ENCODE data around the gene APBB1. TPM values are rescaled to one million over a fixed set of nuclear protein-coding genes. Genes with fewer than 3 reads are reported as not detected.

APBB1 gene
- total RNA-seq, 4 donors from 2014 or later, result 17.0 to 24.1 (median 21.4) TPM

DNA sequence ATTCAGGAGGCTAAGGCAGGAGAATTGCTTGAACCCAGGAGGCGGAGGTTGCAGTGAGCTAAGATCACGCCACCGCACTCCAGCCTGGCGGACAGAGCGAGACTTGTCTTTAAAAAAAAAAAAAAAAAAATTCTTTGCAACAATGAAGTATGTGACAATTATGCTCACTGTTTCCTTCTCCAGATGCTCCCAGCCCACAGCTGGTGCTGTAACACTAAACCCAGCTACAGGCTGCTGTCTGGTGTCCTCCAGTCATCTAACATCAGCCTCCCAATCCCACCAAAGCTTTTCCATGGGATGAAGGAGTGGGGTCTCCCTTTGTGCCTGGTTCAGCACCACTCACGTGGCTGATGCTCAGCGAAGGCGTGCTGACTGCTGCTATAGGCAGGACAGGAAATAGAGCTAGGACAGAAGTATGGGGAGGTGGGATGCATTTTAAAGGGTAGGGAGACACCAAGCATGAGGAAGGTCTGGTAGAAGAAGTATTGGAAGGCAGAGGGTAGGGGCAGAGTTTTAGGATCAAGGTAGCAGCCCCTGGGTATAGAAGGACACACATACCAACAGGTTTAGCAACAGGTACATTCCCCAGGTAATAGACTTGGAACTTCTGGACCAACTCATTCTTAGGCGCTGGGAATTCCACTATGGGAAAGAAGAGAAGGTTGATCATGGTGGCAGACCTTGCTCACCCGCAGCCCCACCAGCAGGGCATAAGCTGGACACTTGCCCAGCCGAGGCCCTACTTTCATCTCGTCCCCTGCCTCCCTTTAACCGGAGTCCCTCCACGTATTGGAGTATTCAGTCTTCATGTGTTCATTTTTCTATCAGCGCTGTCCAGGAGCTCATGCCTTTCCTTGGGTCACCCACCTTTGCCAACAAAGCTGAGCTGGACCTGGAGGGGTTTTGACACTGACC, 18.2 kb downstream of the APBB1 start:
- TF ChIP-seq, protein P1, sequence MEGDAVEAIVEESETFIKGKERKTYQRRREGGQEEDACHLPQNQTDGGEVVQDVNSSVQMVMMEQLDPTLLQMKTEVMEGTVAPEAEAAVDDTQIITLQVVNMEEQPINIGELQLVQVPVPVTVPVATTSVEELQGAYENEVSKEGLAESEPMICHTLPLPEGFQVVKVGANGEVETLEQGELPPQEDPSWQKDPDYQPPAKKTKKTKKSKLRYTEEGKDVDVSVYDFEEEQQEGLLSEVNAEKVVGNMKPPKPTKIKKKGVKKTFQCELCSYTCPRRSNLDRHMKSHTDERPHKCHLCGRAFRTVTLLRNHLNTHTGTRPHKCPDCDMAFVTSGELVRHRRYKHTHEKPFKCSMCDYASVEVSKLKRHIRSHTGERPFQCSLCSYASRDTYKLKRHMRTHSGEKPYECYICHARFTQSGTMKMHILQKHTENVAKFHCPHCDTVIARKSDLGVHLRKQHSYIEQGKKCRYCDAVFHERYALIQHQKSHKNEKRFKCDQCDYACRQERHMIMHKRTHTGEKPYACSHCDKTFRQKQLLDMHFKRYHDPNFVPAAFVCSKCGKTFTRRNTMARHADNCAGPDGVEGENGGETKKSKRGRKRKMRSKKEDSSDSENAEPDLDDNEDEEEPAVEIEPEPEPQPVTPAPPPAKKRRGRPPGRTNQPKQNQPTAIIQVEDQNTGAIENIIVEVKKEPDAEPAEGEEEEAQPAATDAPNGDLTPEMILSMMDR (IDR thresholded peaks at IDR 0.05; ENCODE audit: low read depth), result no peak

DNA sequence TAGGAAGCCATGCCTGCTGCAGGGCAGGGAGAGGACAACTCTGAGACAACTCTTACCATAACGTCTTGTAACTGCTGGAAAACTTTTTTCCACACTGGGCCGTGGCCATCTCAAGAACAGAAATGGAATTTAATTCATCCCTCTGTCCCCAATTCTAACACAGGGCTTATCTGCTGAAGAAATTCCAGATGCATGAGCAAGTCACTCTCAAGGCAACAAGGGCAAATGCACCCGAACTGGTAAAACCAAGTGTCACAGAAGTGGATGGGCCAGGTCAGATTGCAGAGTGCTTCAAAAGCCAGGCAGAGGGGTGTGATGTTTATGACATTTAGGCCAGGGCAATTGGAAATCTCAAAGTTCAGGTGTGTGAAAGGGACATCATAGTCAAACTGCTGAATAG, 21.3 kb downstream of the APBB1 start:
- TF ChIP-seq, protein P1 (IDR thresholded peaks at IDR 0.05; ENCODE audit: low read depth), result no peak

DNA sequence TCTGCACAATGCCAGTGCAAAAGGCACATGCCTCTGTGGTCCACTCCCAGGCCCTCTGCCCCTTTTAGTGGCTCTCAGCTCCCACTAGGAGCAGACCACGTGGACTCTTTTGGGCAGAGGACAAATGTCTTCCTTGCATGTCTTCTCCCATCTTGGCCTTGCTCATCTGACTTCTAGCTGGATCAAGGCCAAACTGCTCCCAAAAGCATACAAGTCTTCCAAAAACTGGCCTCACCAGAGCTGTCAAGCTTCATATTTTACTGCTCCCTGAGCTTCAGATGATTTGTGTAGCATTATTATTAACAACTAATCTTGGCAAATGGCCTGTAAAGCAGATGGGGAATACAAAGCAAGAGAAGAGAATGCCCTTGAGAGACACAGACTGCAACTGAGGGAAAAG, 21.7 kb downstream of the APBB1 start:
- TF ChIP-seq, protein P1 (IDR thresholded peaks at IDR 0.05; ENCODE audit: low read depth), result no peak

DNA sequence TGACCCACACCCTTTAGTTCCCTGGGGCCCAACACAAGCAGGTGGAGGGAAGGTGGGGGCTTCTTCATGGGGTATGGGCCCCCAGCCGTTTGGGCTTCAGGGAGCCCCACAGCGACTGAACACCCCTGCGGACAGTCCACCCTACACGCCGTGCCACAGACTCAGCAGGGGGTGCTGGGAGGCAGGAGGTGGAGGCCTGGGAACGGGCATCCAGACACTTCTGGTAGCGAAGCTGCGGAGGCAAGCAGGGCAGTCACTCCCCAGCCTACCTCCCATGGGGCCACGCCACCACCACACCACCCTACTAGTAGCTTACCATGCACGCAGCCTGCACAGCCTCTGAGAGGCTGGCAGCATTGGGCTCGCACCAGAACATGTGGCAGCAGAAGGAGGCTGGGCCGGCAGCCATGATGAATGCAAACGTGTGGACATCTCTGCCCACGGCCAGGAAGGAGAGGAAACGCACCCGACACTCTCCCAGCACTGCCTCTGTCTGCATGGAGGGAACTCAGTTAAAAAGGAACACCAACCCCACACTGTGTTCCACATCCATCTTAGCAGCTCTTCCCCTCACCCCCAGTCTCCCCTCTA, 23.3 kb downstream of the APBB1 start:
- TF ChIP-seq, protein P1 (IDR thresholded peaks at IDR 0.05; ENCODE audit: low read depth), result no peak

DNA sequence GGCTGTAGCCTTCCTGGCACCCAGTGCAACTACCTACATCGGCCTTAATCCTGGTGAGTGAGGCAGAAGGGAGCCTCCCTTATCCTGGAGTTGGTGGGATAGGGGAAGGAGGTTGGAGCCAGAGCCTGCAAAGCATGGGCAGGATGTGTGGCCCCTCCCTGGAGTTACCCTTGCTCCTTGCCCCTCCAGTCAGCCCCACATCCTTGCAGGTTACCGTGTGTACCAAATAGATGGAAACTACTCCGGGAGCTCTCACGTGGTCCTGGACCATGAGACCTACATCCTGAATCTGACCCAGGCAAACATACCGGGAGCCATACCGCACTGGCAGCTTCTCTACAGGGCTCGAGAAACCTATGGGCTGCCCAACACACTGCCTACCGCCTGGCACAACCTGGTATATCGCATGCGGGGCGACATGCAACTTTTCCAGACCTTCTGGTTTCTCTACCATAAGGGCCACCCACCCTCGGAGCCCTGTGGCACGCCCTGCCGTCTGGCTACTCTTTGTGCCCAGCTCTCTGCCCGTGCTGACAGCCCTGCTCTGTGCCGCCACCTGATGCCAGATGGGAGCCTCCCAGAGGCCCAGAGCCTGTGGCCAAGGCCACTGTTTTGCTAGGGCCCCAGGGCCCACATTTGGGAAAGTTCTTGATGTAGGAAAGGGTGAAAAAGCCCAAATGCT, 24.8 kb downstream of the APBB1 start:
- TF ChIP-seq, protein P1 (IDR thresholded peaks at IDR 0.05; ENCODE audit: low read depth), result no peak

DNA sequence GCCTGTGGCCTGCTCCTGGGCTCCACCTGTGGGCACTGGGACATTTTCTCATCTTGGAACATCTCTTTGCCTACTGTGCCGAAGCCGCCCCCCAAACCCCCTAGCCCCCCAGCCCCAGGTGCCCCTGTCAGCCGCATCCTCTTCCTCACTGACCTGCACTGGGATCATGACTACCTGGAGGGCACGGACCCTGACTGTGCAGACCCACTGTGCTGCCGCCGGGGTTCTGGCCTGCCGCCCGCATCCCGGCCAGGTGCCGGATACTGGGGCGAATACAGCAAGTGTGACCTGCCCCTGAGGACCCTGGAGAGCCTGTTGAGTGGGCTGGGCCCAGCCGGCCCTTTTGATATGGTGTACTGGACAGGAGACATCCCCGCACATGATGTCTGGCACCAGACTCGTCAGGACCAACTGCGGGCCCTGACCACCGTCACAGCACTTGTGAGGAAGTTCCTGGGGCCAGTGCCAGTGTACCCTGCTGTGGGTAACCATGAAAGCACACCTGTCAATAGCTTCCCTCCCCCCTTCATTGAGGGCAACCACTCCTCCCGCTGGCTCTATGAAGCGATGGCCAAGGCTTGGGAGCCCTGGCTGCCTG, 27.3 kb downstream of the APBB1 start:
- TF ChIP-seq, protein P1 (IDR thresholded peaks at IDR 0.05; ENCODE audit: low read depth), result no peak
